ENCODE results near the gene MDP1.
"Not testable (repeated sequence)": the region's sequence is repeated elsewhere in the genome, so short reads cannot be mapped to it uniquely, and the experiment has no call there.

Gene MDP1

GRCh38 chr14:24206260-24207103 is 9.4 kb downstream of the MDP1 start:
- no peaks in the 10 kb centered on the region for H3K4me1 ChIP-seq (ENCODE audit: control insufficient read depth, insufficient read depth, low read length)
- H3K9me3 ChIP-seq (ENCODE audit: control insufficient read depth, low read length): no peaks in the 10 kb centered on the region
- no peak overlapping the region for H3K4me3 ChIP-seq (ENCODE audit: low read length)
- no peaks in the 10 kb centered on the region for H3K27me3 ChIP-seq (replicated peaks; ENCODE audit: control insufficient read depth, insufficient read depth, low read length)
- no peak overlapping the region for H3K9ac ChIP-seq (ENCODE audit: low read length)
- peaks cover 72% of the 10 kb centered on the region for H3K36me3 ChIP-seq (ENCODE audit: control insufficient read depth, insufficient read depth, low read length, severe bottlenecking)
- DNase-seq (ENCODE audit: low read depth): no peak

- H3K36me3 ChIP-seq (ENCODE audit: control insufficient read depth, insufficient read depth, low read length, severe bottlenecking): peaks cover 58% of the 10 kb centered on the region
Observed at GRCh38 chr14:24204163-24205146, 11.4 kb downstream of the MDP1 start.

GRCh38 chr14:24203249-24203886 is 12.5 kb downstream of the MDP1 start:
- peaks cover 49% of the 10 kb centered on the region for H3K36me3 ChIP-seq (ENCODE audit: control insufficient read depth, insufficient read depth, low read length, severe bottlenecking)
- not testable (repeated sequence) for H3K4me1 ChIP-seq (ENCODE audit: control insufficient read depth, insufficient read depth, low read length)

More at GRCh38 chr14:24204163-24205146, 11.4 kb downstream of the MDP1 start:
- H3K9me3 ChIP-seq (ENCODE audit: control insufficient read depth, low read length): no peaks in the 10 kb centered on the region
- H3K9ac ChIP-seq (ENCODE audit: low read length): no peak overlapping the region
- no peaks in the 10 kb centered on the region for H3K27me3 ChIP-seq (replicated peaks; ENCODE audit: control insufficient read depth, insufficient read depth, low read length)
- H3K4me1 ChIP-seq (ENCODE audit: control insufficient read depth, insufficient read depth, low read length): no peaks in the 10 kb centered on the region
- no peak for DNase-seq (ENCODE audit: low read depth)
- no peak overlapping the region for H3K4me3 ChIP-seq (ENCODE audit: low read length)

GRCh38 chr14:24202538-24202937 is 13.3 kb downstream of the MDP1 start:
- H3K9me3 ChIP-seq (ENCODE audit: control insufficient read depth, low read length); H3K9ac ChIP-seq (ENCODE audit: low read length); H3K4me1 ChIP-seq (ENCODE audit: control insufficient read depth, insufficient read depth, low read length); H3K4me3 ChIP-seq (ENCODE audit: low read length); DNase-seq (ENCODE audit: low read depth); H3K27me3 ChIP-seq (replicated peaks; ENCODE audit: control insufficient read depth, insufficient read depth, low read length): not testable (repeated sequence)
- peaks cover 41% of the 10 kb centered on the region for H3K36me3 ChIP-seq (ENCODE audit: control insufficient read depth, insufficient read depth, low read length, severe bottlenecking)

More at GRCh38 chr14:24203249-24203886, 12.5 kb downstream of the MDP1 start:
- H3K4me3 ChIP-seq (ENCODE audit: low read length); H3K9me3 ChIP-seq (ENCODE audit: control insufficient read depth, low read length); DNase-seq (ENCODE audit: low read depth); H3K27me3 ChIP-seq (replicated peaks; ENCODE audit: control insufficient read depth, insufficient read depth, low read length); H3K9ac ChIP-seq (ENCODE audit: low read length): not testable (repeated sequence)

GRCh38 chr14:24198814-24199524 is 16.9 kb downstream of the MDP1 start:
- Histone ChIP-seq H3K4me3 (ENCODE audit: low read length) (no peak overlapping the region), H3K9me3 (ENCODE audit: control insufficient read depth, low read length) (no peaks in the 10 kb centered on the region), H3K36me3 (ENCODE audit: control insufficient read depth, insufficient read depth, low read length, severe bottlenecking) (peaks cover 11% of the 10 kb centered on the region), H3K9ac (ENCODE audit: low read length) (no peak overlapping the region), H3K27me3 (replicated peaks; ENCODE audit: control insufficient read depth, insufficient read depth, low read length) (no peaks in the 10 kb centered on the region), H3K4me1 (ENCODE audit: control insufficient read depth, insufficient read depth, low read length) (peaks cover 17% of the 10 kb centered on the region)
- DNase-seq (ENCODE audit: low read depth): no peak

- Histone ChIP-seq H3K36me3 (ENCODE audit: control insufficient read depth, insufficient read depth, low read length, severe bottlenecking) (peaks cover 15% of the 10 kb centered on the region), H3K4me1 (ENCODE audit: control insufficient read depth, insufficient read depth, low read length) (peaks cover 19% of the 10 kb centered on the region), H3K27me3 (replicated peaks; ENCODE audit: control insufficient read depth, insufficient read depth, low read length) (no peaks in the 10 kb centered on the region), H3K9ac (ENCODE audit: low read length) (no peak overlapping the region), H3K9me3 (ENCODE audit: control insufficient read depth, low read length) (no peaks in the 10 kb centered on the region), H3K4me3 (ENCODE audit: low read length) (no peak overlapping the region)
- no peak for DNase-seq (ENCODE audit: low read depth)
Observed at GRCh38 chr14:24197056-24197450, 18.8 kb downstream of the MDP1 start.

- peaks cover 19% of the 10 kb centered on the region for H3K4me1 ChIP-seq (ENCODE audit: control insufficient read depth, insufficient read depth, low read length)
- peak overlapping the region; percentile 99 for H3K9ac ChIP-seq (ENCODE audit: low read length)
- peak overlapping the region; percentile 97 for H3K4me3 ChIP-seq (ENCODE audit: low read length)
- H3K9me3 ChIP-seq (ENCODE audit: control insufficient read depth, low read length): no peaks in the 10 kb centered on the region
- peak; percentile 63 for DNase-seq (ENCODE audit: low read depth)
- no peaks in the 10 kb centered on the region for H3K27me3 ChIP-seq (replicated peaks; ENCODE audit: control insufficient read depth, insufficient read depth, low read length)
- H3K36me3 ChIP-seq (ENCODE audit: control insufficient read depth, insufficient read depth, low read length, severe bottlenecking): peaks cover 12% of the 10 kb centered on the region
Observed at GRCh38 chr14:24196071-24197055, 19.5 kb downstream of the MDP1 start.

GRCh38 chr14:24195186-24196070 is 20.4 kb downstream of the MDP1 start, which contains the start of gene TM9SF1:
TSS of gene TM9SF1 (minus strand) at chr14:24195441. CDS start at chr14:24195019, 422 bp downstream.
- Histone ChIP-seq H3K9ac (ENCODE audit: low read length) (peak within 1 kb of the TSS; percentile 99), H3K9me3 (ENCODE audit: control insufficient read depth, low read length) (no peaks in the 10 kb centered on the region), H3K4me1 (ENCODE audit: control insufficient read depth, insufficient read depth, low read length) (peaks cover 19% of the 10 kb centered on the region), H3K27me3 (replicated peaks; ENCODE audit: control insufficient read depth, insufficient read depth, low read length) (no peaks in the 10 kb centered on the region), H3K4me3 (ENCODE audit: low read length) (peak within 1 kb of the TSS; percentile 97), H3K36me3 (ENCODE audit: control insufficient read depth, insufficient read depth, low read length, severe bottlenecking) (peaks cover 14% of the 10 kb centered on the region)
- peak; percentile 92 for DNase-seq (ENCODE audit: low read depth)

GRCh38 chr14:24194873-24195185 is 21.0 kb downstream of the MDP1 start:
- no peaks in the 10 kb centered on the region for H3K27me3 ChIP-seq (replicated peaks; ENCODE audit: control insufficient read depth, insufficient read depth, low read length)
- peaks cover 19% of the 10 kb centered on the region for H3K4me1 ChIP-seq (ENCODE audit: control insufficient read depth, insufficient read depth, low read length)
- H3K9ac ChIP-seq (ENCODE audit: low read length): peak overlapping the region; percentile 99
- no peaks in the 10 kb centered on the region for H3K9me3 ChIP-seq (ENCODE audit: control insufficient read depth, low read length)
- H3K36me3 ChIP-seq (ENCODE audit: control insufficient read depth, insufficient read depth, low read length, severe bottlenecking): peaks cover 14% of the 10 kb centered on the region
- no peak for DNase-seq (ENCODE audit: low read depth)
- peak overlapping the region; percentile 97 for H3K4me3 ChIP-seq (ENCODE audit: low read length)

Measured in adipocyte (in vitro differentiated cells).